ENCODE measurements around the gene KIF23.
A peak's percentile ranks its signal among the peaks of the same experiment; 100 is the strongest.
"Not testable (repeated sequence)": the region's sequence is repeated elsewhere in the genome, so short reads cannot be mapped to it uniquely, and the experiment has no call there.

KIF23 gene

DNA sequence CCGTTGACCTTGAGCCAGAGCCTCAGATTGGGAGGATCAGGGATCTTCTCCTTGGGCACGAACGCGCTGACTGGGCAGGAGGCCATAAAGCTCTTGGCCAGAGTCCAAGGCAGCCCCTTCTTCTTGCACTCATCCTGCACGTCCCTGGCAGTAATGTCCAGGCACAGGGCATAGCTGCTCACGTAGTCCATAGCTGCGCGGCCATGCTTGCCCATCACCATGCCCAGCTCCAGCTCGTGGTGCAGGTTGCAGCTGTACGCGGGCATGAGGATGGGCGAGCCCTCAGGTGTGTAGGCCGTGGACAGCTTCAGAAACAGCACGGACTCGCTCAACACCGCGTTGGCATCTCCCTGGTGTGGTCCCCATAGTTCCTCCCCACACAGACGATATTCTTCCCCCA, 20.5 kb downstream of the KIF23 start:
- Mint-ChIP-seq H3K4me3 (no peak overlapping the region), H3K4me1 (ENCODE audit: low read depth) (peaks cover 8% of the 10 kb centered on the region), H3K36me3 (ENCODE audit: low read depth) (peaks cover 71% of the 10 kb centered on the region), H3K27ac (no peak overlapping the region), H3K9me3 (no peaks in the 10 kb centered on the region), H3K27me3 (ENCODE audit: low read depth) (no peaks in the 10 kb centered on the region)
- DNase-seq (ENCODE audit: low spot score) = no peak

DNA sequence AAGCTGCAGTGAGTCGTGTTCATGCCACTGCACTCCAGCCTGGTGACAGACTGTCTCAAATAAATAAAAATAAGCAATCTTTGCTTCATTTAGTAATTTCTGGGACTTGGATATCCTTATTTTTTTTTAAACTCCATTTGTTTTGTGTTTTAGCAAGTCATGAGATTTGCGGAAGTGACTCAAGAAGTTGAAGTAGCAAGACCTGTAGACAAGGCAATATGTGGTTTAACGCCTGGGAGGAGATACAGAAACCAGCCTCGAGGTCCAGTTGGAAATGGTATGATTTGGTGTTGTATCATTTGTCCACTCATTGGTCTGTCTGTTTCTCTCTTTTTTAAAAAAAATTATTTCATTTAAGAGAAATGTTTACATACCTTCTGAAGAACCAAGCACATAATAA, 21.8 kb downstream of the KIF23 start:
- Mint-ChIP-seq H3K4me3 (no peak overlapping the region), H3K36me3 (ENCODE audit: low read depth) (peaks cover 71% of the 10 kb centered on the region), H3K27me3 (ENCODE audit: low read depth) (no peaks in the 10 kb centered on the region), H3K9me3 (no peaks in the 10 kb centered on the region), H3K4me1 (ENCODE audit: low read depth) (peaks cover 4% of the 10 kb centered on the region), H3K27ac (no peak overlapping the region)
- no peak for DNase-seq (ENCODE audit: low spot score)

DNA sequence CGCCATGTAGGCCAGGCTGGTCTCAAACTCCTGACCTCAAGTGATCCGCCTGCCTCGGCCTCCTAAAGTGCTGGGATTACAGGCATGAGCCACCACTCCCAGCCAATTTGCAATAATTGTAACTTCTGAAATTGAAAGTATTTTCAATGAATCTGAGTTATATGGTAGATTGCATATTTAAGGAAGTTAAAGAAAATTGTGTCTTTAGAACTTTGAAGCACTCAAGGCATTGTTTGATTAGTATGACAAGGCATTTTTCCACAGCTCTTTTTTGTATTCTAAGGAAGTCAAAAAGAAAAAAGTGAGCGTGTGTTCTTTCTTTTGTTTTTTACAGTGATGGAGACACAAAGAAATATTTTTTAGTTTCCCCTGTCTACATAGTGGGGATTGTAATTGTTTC, 22.8 kb downstream of the KIF23 start:
- Mint-ChIP-seq H3K27me3 (ENCODE audit: low read depth) (no peaks in the 10 kb centered on the region), H3K4me1 (ENCODE audit: low read depth) (peaks cover 4% of the 10 kb centered on the region), H3K9me3 (no peaks in the 10 kb centered on the region), H3K4me3 (no peak overlapping the region), H3K27ac (no peak overlapping the region), H3K36me3 (ENCODE audit: low read depth) (peaks cover 72% of the 10 kb centered on the region)
- DNase-seq (ENCODE audit: low spot score) = no peak

DNA sequence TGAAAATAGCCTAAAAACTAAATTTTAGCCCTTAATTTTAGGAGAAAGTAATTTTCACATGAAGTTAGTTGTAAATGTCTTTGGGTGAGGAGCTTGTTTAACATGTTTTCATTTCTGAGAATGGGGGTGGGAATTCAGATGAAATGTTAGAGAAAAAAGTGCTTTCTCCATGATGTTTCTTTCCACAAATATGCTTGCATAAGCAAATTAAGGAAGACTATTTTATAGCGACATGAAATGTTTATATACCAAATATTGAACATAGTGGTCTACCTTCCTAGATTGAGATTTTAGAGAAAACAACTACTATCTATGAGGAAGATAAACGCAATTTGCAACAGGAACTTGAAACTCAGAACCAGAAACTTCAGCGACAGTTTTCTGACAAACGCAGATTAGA, 25.5 kb downstream of the KIF23 start:
- no peak overlapping the region for H3K27ac Mint-ChIP-seq
- H3K27me3 Mint-ChIP-seq (ENCODE audit: low read depth) = no peaks in the 10 kb centered on the region
- no peak overlapping the region for H3K4me3 Mint-ChIP-seq
- no peak for DNase-seq (ENCODE audit: low spot score)
- H3K9me3 Mint-ChIP-seq = no peaks in the 10 kb centered on the region
- peaks cover 17% of the 10 kb centered on the region for H3K4me1 Mint-ChIP-seq (ENCODE audit: low read depth)
- peaks cover 76% of the 10 kb centered on the region for H3K36me3 Mint-ChIP-seq (ENCODE audit: low read depth)

DNA sequence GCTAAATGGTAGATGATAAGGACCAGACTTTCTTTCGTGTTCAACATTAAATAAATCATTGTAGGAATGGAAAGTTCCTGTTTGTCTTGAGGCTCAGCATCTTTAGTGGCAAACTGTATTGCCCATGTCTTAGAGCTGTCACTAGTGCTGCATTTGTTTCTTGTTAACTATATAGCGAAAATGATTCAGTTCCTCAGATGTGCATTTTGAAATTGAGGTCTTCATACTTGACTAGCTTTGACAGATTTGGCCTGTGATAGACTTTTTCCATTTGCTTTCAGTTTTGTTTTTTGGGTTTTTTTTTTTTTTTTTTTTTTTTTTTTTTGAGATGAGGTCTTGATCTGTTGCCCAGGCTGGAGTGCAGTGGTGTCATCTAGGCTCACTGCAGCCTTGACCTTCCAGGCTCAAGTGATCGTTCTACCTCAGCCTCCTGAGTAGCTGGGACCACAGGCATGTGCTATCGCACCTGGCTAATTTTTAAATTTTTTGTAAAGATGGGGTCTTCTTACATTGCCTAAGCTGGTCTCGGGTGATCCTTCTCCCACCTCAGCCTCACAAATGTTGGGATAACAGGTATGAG, 29.0 kb downstream of the KIF23 start:
- Mint-ChIP-seq H3K9me3 (no peaks in the 10 kb centered on the region), H3K27ac (peak overlapping the region; percentile 86), H3K36me3 (ENCODE audit: low read depth) (peaks cover 75% of the 10 kb centered on the region), H3K4me1 (ENCODE audit: low read depth) (peaks cover 15% of the 10 kb centered on the region), H3K4me3 (peak overlapping the region; percentile 67), H3K27me3 (ENCODE audit: low read depth) (no peaks in the 10 kb centered on the region)
- no peak for DNase-seq (ENCODE audit: low spot score)

DNA sequence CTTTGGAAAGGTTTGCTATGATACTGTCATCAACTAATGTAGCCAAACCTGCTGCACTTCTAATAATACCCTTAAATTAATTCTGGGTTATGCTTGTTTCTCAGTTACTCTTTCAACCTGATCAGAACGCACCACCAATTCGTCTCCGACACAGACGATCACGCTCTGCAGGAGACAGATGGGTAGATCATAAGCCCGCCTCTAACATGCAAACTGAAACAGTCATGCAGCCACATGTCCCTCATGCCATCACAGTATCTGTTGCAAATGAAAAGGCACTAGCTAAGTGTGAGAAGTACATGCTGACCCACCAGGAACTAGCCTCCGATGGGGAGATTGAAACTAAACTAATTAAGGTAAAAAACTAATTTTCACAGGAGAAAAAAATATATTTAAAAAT, 30.5 kb downstream of the KIF23 start:
- Mint-ChIP-seq H3K4me1 (ENCODE audit: low read depth) (peaks cover 13% of the 10 kb centered on the region), H3K36me3 (ENCODE audit: low read depth) (peaks cover 66% of the 10 kb centered on the region), H3K27me3 (ENCODE audit: low read depth) (no peaks in the 10 kb centered on the region), H3K27ac (no peak overlapping the region), H3K4me3 (no peak overlapping the region), H3K9me3 (no peaks in the 10 kb centered on the region)
- no peak for DNase-seq (ENCODE audit: low spot score)

- peaks cover 18% of the 10 kb centered on the region for H3K4me1 Mint-ChIP-seq (ENCODE audit: low read depth)
- H3K27me3 Mint-ChIP-seq (ENCODE audit: low read depth) = no peaks in the 10 kb centered on the region
- peaks cover 45% of the 10 kb centered on the region for H3K36me3 Mint-ChIP-seq (ENCODE audit: low read depth)
- H3K9me3 Mint-ChIP-seq = no peaks in the 10 kb centered on the region
- no peak overlapping the region for H3K4me3 Mint-ChIP-seq
- no peak overlapping the region for H3K27ac Mint-ChIP-seq
- no peak for DNase-seq (ENCODE audit: low spot score)
Measured at GRCh38 chr15:69446953-69447352, 32.8 kb downstream of the KIF23 start.

DNA sequence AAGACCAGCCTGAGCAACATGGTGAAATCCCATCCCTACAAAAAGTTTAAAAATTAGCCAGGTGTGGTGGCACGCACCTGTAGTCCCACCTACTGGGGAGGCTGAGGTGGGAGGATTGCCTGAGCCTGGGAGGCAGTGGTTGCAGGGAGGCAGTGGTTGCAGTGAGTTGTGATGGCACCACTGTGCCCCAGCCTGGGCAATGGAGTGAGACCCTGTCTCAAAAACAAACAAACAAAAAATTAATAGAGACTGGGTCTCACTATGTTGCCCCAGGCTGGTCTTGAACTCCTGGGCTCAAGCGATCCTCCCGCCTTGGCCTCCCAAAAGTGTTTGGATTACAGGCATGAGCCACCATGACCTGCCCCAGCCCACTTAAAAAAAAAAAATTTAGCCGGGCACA, 36.1 kb downstream of the KIF23 start:
- Mint-ChIP-seq H3K36me3 (ENCODE audit: low read depth) (peaks cover 49% of the 10 kb centered on the region), H3K4me1 (ENCODE audit: low read depth) (peaks cover 23% of the 10 kb centered on the region)
- DNase-seq (ENCODE audit: low spot score); H3K9me3 Mint-ChIP-seq; H3K27ac Mint-ChIP-seq; H3K4me3 Mint-ChIP-seq; H3K27me3 Mint-ChIP-seq (ENCODE audit: low read depth): not testable (repeated sequence)

DNA sequence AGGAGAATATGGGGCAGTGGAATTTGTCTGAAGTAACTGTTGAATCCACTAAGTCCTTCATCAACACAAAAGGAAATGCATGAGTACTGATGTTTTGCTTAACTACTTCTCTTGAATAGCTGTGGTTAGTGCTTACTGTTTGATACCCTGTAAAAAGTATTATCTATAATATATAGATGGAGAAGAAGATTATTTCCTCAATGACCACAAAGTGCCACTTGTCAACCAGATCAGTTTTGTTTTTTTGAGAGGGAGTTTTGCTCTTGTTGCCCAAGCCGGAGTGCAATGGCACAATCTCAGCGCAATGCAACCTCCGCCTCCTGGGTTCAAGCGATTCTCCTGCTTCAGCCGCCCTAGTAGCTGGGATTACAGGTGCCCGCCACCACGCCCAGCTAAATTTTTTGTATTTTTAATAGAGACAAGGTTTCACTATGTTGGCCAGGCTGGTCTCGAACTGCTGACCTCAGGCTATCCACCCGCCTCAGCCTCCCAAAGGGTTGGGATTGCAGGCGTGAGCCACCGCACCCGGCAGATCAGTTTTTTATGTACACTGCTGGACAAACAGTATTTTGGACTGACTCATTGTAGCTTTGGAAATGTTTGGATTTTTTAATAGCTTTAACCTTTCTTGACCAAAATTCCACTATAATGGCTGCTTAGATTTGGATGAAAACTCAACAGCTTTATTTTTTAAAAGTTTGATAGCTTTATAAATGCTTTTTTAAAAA, 37.0 kb downstream of the KIF23 start:
- Mint-ChIP-seq H3K27ac (peak overlapping the region; percentile 99), H3K4me1 (ENCODE audit: low read depth) (peaks cover 29% of the 10 kb centered on the region), H3K27me3 (ENCODE audit: low read depth) (no peaks in the 10 kb centered on the region), H3K36me3 (ENCODE audit: low read depth) (peaks cover 50% of the 10 kb centered on the region), H3K4me3 (peak overlapping the region; percentile 95), H3K9me3 (no peaks in the 10 kb centered on the region)
- no peak for DNase-seq (ENCODE audit: low spot score)

DNA sequence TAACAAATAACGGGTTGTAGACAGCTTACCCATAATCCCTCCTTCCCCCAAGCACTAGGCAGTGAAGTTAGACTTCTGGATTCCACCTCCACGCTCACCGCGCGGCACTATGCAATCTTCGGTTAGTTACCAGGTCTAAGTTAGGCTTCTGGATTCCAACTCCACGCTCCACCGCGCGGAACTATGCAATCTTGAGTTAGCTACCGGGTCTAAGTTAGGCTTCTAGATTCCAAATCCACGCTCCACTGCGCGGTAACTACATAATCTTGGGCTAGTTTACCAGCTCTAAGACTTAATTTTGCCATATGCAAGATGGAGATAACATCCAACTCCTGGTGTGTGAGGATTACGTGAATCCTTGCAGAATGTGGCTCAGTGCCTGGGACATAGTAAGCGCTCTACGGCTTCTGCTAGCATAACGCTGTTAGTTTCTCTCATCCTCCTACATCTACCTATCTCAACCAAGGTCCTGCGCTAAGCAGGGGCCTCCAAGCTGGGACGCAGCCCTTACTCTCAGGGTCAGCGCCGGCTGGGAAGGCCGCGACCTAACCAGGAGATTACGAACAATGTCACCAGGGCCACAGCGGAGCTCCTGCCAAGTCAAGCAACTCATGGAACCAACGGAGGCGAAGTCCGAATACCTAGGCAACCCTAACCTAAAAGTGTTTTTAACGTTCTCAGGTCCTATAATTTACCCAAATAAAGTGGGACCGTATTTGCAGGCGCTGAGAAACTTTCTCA, 38.0 kb downstream of the KIF23 start:
- peaks cover 32% of the 10 kb centered on the region for H3K4me1 Mint-ChIP-seq (ENCODE audit: low read depth)
- peak overlapping the region; percentile 95 for H3K4me3 Mint-ChIP-seq
- H3K36me3 Mint-ChIP-seq (ENCODE audit: low read depth) = peaks cover 48% of the 10 kb centered on the region
- H3K9me3 Mint-ChIP-seq = no peaks in the 10 kb centered on the region
- peak overlapping the region; percentile 99 for H3K27ac Mint-ChIP-seq
- H3K27me3 Mint-ChIP-seq (ENCODE audit: low read depth) = no peaks in the 10 kb centered on the region
- DNase-seq (ENCODE audit: low spot score) = no peak

GRCh38 chr15:69452692-69453521, 38.8 kb downstream of the KIF23 start, which contains the start of gene RPLP1:
Gene RPLP1 (plus strand): TSS chr15:69452818. CDS start chr15:69452949, 131 bp downstream.
- Mint-ChIP-seq H3K27ac (peak within 1 kb of the TSS; percentile 99), H3K4me1 (ENCODE audit: low read depth) (peaks cover 32% of the 10 kb centered on the region), H3K36me3 (ENCODE audit: low read depth) (peaks cover 50% of the 10 kb centered on the region), H3K9me3 (no peaks in the 10 kb centered on the region), H3K4me3 (peak within 1 kb of the TSS; percentile 95), H3K27me3 (ENCODE audit: low read depth) (no peaks in the 10 kb centered on the region)
- peak; percentile 95 for DNase-seq (ENCODE audit: low spot score)

DNA sequence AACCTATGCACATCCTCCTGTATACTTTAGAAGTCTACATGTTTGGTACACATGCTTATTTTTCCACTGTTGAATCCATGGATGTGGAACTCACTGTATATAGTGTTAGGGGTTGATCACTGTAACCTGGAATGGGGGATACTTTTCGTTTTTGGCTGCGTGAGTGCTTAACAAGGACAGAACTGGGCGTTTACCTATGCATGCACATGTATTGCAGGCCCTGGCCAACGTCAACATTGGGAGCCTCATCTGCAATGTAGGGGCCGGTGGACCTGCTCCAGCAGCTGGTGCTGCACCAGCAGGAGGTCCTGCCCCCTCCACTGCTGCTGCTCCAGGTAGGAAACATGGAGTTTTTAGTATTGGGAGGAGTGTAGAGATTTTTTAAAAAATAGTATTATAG, 40.8 kb downstream of the KIF23 start:
- H3K36me3 Mint-ChIP-seq (ENCODE audit: low read depth) = peaks cover 51% of the 10 kb centered on the region
- peaks cover 32% of the 10 kb centered on the region for H3K4me1 Mint-ChIP-seq (ENCODE audit: low read depth)
- H3K27me3 Mint-ChIP-seq (ENCODE audit: low read depth) = no peaks in the 10 kb centered on the region
- DNase-seq (ENCODE audit: low spot score) = no peak
- peak overlapping the region; percentile 95 for H3K4me3 Mint-ChIP-seq
- H3K27ac Mint-ChIP-seq = peak overlapping the region; percentile 55
- H3K9me3 Mint-ChIP-seq = no peaks in the 10 kb centered on the region

- H3K4me3 Mint-ChIP-seq = no peak overlapping the region
- H3K4me1 Mint-ChIP-seq (ENCODE audit: low read depth) = peaks cover 31% of the 10 kb centered on the region
- no peak for DNase-seq (ENCODE audit: low spot score)
- H3K27me3 Mint-ChIP-seq (ENCODE audit: low read depth) = no peaks in the 10 kb centered on the region
- H3K27ac Mint-ChIP-seq = no peak overlapping the region
- no peaks in the 10 kb centered on the region for H3K9me3 Mint-ChIP-seq
- H3K36me3 Mint-ChIP-seq (ENCODE audit: low read depth) = peaks cover 51% of the 10 kb centered on the region
Measured at GRCh38 chr15:69456208-69457166, 42.3 kb downstream of the KIF23 start.
